GM19193 (cell line): ENCODE measurements around the gene TCF12.

Experiments used
- POLR2A ChIP-seq: IDR thresholded peaks from 4 replicates; pipeline ENCODE4 v1.6.1; 2011; ENCODE audit not compliant: insufficient read depth, insufficient read length; ENCODE audit errors: extremely low read depth

Gene TCF12

GRCh38 chr15:56996746-56997470, 78.5 kb downstream of the TCF12 start:
- no peak for TF ChIP-seq POLR2A

- no peak for TF ChIP-seq POLR2A
Measured at GRCh38 chr15:57003418-57003817, 85.0 kb downstream of the TCF12 start.

- TF ChIP-seq POLR2A, result no peak
Measured at GRCh38 chr15:57005244-57005643, 86.8 kb downstream of the TCF12 start.

- no peak for TF ChIP-seq POLR2A
Measured at GRCh38 chr15:57010724-57011123, 92.3 kb downstream of the TCF12 start.

GRCh38 chr15:57012556-57012955, 94.1 kb downstream of the TCF12 start:
- no peak for TF ChIP-seq POLR2A

- TF ChIP-seq POLR2A, result no peak
Measured at GRCh38 chr15:57015360-57015759, 96.9 kb downstream of the TCF12 start.

- no peak for TF ChIP-seq POLR2A
Measured at GRCh38 chr15:57015897-57016296, 97.5 kb downstream of the TCF12 start.

- TF ChIP-seq POLR2A, result no peak
Measured at GRCh38 chr15:57017024-57017423, 98.6 kb downstream of the TCF12 start.

GRCh38 chr15:57018151-57018550, 99.7 kb downstream of the TCF12 start:
- no peak for TF ChIP-seq POLR2A

- no peak for TF ChIP-seq POLR2A
Measured at GRCh38 chr15:57019496-57020160, 101.2 kb downstream of the TCF12 start.

GRCh38 chr15:57025264-57025926, 107.0 kb downstream of the TCF12 start:
- no peak for TF ChIP-seq POLR2A

GRCh38 chr15:57026016-57026592, 107.7 kb downstream of the TCF12 start:
- no peak for TF ChIP-seq POLR2A

GRCh38 chr15:57027596-57027995, 109.2 kb downstream of the TCF12 start:
- no peak for TF ChIP-seq POLR2A

- TF ChIP-seq POLR2A, result no peak
Measured at GRCh38 chr15:57028176-57028575, 109.7 kb downstream of the TCF12 start.

- TF ChIP-seq POLR2A, result no peak
Measured at GRCh38 chr15:57030011-57030410, 111.6 kb downstream of the TCF12 start.
